Neural cell (in vitro differentiated cells): ENCODE measurements around the gene HOXA2.

Experiments
- EP300 ChIP-seq: fragments of 450-650 bp; conservative IDR thresholded peaks from 2 replicates; pipeline ENCODE4 v1.6.1; 2014; ENCODE audit warnings: antibody characterized with exemption, mild to moderate bottlenecking, moderate library complexity; ENCODE audit not compliant: poor library complexity, severe bottlenecking
- EZH2 ChIP-seq: fragments of 200-600, 300-800 bp; shearing (Covaris generic), sonication (generic); IDR thresholded peaks from 2 replicates; pipeline ENCODE4 v1.6.1; 2014; ENCODE audit warnings: antibody characterized with exemption, low read length, borderline replicate concordance, mild to moderate bottlenecking; ENCODE audit not compliant: insufficient read depth, poor library complexity, severe bottlenecking
- POLR2AphosphoS5 ChIP-seq: IDR thresholded peaks from 2 replicates; pipeline ENCODE4 v1.6.1; 2012
- RAD21 ChIP-seq: fragments of 450-650 bp; conservative IDR thresholded peaks from 2 replicates; pipeline ENCODE4 v1.6.1; 2014; ENCODE audit warnings: antibody characterized with exemption, mild to moderate bottlenecking, moderate library complexity
- TF ChIP-seq, protein P1 (sequence below): fragments of 450-650 bp; IDR thresholded peaks from 2 replicates; pipeline ENCODE4 v1.5.1; 2014; ENCODE audit warnings: antibody characterized with exemption, mild to moderate bottlenecking, moderate library complexity; ENCODE audit not compliant: poor library complexity, severe bottlenecking

DNA sequence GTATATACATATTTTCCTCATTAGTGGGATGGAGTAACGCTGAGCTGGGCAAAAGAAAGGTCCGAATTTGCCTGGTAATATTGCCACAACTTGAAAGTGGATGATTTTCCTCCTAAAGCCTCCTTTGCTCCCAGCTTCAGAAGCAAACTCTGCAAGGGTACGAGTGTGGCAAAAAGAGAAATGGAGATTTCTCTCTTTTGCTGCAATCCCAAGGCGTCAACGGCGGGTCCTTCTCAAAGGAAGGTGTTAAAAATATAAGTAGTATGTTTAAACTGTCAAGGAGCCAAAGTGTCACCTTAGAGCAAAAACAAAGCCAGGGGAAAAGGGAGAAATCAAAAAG lies 12.4 kb upstream of the HOXA2 start:
- TF ChIP-seq, protein P1, sequence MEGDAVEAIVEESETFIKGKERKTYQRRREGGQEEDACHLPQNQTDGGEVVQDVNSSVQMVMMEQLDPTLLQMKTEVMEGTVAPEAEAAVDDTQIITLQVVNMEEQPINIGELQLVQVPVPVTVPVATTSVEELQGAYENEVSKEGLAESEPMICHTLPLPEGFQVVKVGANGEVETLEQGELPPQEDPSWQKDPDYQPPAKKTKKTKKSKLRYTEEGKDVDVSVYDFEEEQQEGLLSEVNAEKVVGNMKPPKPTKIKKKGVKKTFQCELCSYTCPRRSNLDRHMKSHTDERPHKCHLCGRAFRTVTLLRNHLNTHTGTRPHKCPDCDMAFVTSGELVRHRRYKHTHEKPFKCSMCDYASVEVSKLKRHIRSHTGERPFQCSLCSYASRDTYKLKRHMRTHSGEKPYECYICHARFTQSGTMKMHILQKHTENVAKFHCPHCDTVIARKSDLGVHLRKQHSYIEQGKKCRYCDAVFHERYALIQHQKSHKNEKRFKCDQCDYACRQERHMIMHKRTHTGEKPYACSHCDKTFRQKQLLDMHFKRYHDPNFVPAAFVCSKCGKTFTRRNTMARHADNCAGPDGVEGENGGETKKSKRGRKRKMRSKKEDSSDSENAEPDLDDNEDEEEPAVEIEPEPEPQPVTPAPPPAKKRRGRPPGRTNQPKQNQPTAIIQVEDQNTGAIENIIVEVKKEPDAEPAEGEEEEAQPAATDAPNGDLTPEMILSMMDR, result no peak
- TF ChIP-seq EZH2 (no peak), EP300 (no peak), POLR2AphosphoS5 (no peak), RAD21 (no peak)
